Skin epidermis (tissue), 12 donors: ENCODE data around the gene GLB1L2.

Experiments used
- H3K27ac ChIP-seq, 21 experiments: fragments of 200-600 bp; sonication (generic) in 11 of 21; one replicate each; pipeline ENCODE4 v1.5.0; 2020; ENCODE audit warnings: mild to moderate bottlenecking in 3 of 21, inconsistent platforms in 2 of 21, moderate library complexity in 2 of 21
- H3K4me3 ChIP-seq, 7 experiments: fragments of 200-600 bp; sonication (generic) in 2 of 7; one replicate each; pipeline ENCODE4 v1.5.0; 2020; ENCODE audit warnings: inconsistent platforms in 2 of 7, mild to moderate bottlenecking in 2 of 7, moderate library complexity in 1 of 7

The GLB1L2 gene

GRCh38 chr11:134345237-134345550 lies 13.4 kb downstream of the GLB1L2 start:
- H3K27ac ChIP-seq = no peak overlapping the region

GRCh38 chr11:134346101-134346975 lies 14.6 kb downstream of the GLB1L2 start:
- H3K27ac ChIP-seq = no peak overlapping the region
- no peak overlapping the region for H3K4me3 ChIP-seq

More at GRCh38 chr11:134345237-134345550, 13.4 kb downstream of the GLB1L2 start:
- no peak overlapping the region for H3K4me3 ChIP-seq

- H3K4me3 ChIP-seq = no peak overlapping the region
- no peak overlapping the region for H3K27ac ChIP-seq
Measured at GRCh38 chr11:134346976-134347350, 15.2 kb downstream of the GLB1L2 start.

GRCh38 chr11:134347441-134347840 lies 15.7 kb downstream of the GLB1L2 start:
- H3K27ac ChIP-seq = no peak overlapping the region
- H3K4me3 ChIP-seq = no peak overlapping the region

GRCh38 chr11:134349109-134349801 lies 17.5 kb downstream of the GLB1L2 start:
- no peak overlapping the region for H3K4me3 ChIP-seq
- peak overlapping the region in 1 of 21 experiments; percentile 36 for H3K27ac ChIP-seq

- Histone ChIP-seq H3K27ac (peak overlapping the region in 1 of 21 experiments; percentile 36), H3K4me3 (no peak overlapping the region)
Measured at GRCh38 chr11:134349802-134350355, 18.1 kb downstream of the GLB1L2 start.

GRCh38 chr11:134350381-134350780 lies 18.6 kb downstream of the GLB1L2 start:
- Histone ChIP-seq H3K4me3 (no peak overlapping the region), H3K27ac (peak overlapping the region in 1 of 21 experiments; percentile 36)

GRCh38 chr11:134352111-134352510 lies 20.3 kb downstream of the GLB1L2 start:
- no peak overlapping the region for H3K27ac ChIP-seq
- H3K4me3 ChIP-seq = no peak overlapping the region

- Histone ChIP-seq H3K27ac (no peak overlapping the region), H3K4me3 (no peak overlapping the region)
Measured at GRCh38 chr11:134355136-134355535, 23.3 kb downstream of the GLB1L2 start.

GRCh38 chr11:134355656-134356055 lies 23.9 kb downstream of the GLB1L2 start:
- no peak overlapping the region for H3K27ac ChIP-seq
- no peak overlapping the region for H3K4me3 ChIP-seq

- H3K27ac ChIP-seq = no peak overlapping the region
Measured at GRCh38 chr11:134356656-134357544, 25.1 kb downstream of the GLB1L2 start.

GRCh38 chr11:134357545-134357839 lies 25.7 kb downstream of the GLB1L2 start:
- H3K27ac ChIP-seq = no peak overlapping the region
- no peak overlapping the region for H3K4me3 ChIP-seq

More at GRCh38 chr11:134356656-134357544, 25.1 kb downstream of the GLB1L2 start:
- no peak overlapping the region for H3K4me3 ChIP-seq

GRCh38 chr11:134358165-134358855 lies 26.5 kb downstream of the GLB1L2 start:
- no peak overlapping the region for H3K4me3 ChIP-seq
- no peak overlapping the region for H3K27ac ChIP-seq

GRCh38 chr11:134358856-134359490 lies 27.2 kb downstream of the GLB1L2 start:
- Histone ChIP-seq H3K4me3 (no peak overlapping the region), H3K27ac (no peak overlapping the region)

GRCh38 chr11:134359646-134360045 lies 27.9 kb downstream of the GLB1L2 start:
- Histone ChIP-seq H3K4me3 (no peak overlapping the region), H3K27ac (no peak overlapping the region)

GRCh38 chr11:134360050-134360835 lies 28.5 kb downstream of the GLB1L2 start:
- Histone ChIP-seq H3K4me3 (no peak overlapping the region), H3K27ac (no peak overlapping the region)

- H3K4me3 ChIP-seq = no peak overlapping the region
- H3K27ac ChIP-seq = no peak overlapping the region
Measured at GRCh38 chr11:134361661-134362060, 29.9 kb downstream of the GLB1L2 start.

GRCh38 chr11:134362192-134362901 lies 30.6 kb downstream of the GLB1L2 start:
- H3K4me3 ChIP-seq = no peak overlapping the region
- no peak overlapping the region for H3K27ac ChIP-seq
